Vagina (tissue), 2 donors: Measurements from ENCODE around the gene ATP6V0A1.

Source experiments
- POLR2A ChIP-seq, 2 donors: fragments of 450-650 bp; IDR thresholded peaks; one replicate each; pipeline ENCODE4 v1.6.1; 2017; ENCODE audit warnings: antibody characterized with exemption in 2 of 2, mild to moderate bottlenecking in 2 of 2, moderate library complexity in 2 of 2
- TF ChIP-seq, protein P1 (sequence below), 3 experiments: fragments of 450-650 bp in 2 of 3; fragments of 200-600 bp in 1 of 3; sonication (generic) in 1 of 3; IDR thresholded peaks; one replicate each; pipeline ENCODE4 v1.5.1; 2017 to 2019; ENCODE audit warnings: antibody characterized with exemption in 3 of 3, mild to moderate bottlenecking in 2 of 3, moderate library complexity in 2 of 3

DNA sequence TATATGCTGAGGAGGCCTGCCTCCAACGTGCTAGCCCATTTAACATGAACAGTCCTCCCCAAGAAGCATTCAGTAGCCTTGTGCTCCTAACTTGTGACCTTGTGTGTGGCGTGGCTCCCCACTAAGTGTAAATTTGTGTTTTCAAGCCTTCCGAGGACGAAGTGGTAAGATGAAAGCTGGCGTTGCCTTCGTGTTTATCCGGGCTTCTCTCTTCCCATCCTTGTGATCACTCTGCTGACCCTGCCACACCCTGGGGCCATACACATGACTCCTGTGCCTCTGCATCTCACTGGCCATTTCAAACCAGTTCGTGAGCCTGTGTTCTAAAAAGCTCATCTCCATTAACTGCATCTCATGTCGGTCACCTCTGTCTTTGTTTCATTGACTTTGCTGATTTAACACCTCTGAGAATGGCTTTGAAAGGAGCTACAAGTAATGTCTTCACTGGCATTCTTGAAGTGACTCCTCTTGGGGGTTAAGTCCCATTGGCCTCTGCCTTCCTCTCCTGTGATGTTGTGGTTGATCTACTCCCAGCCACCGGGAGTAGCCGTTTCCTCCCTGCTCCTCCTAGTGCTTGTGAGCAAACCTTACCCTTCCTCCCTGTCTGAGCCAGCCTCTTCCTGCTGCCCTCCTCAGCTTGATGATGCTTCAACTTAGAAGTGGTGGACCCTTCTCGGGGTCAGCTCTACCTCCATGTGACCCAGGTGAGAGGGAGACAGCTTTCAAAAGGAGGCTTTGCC lies 49.9 kb downstream of the ATP6V0A1 start:
- TF ChIP-seq, protein P1, sequence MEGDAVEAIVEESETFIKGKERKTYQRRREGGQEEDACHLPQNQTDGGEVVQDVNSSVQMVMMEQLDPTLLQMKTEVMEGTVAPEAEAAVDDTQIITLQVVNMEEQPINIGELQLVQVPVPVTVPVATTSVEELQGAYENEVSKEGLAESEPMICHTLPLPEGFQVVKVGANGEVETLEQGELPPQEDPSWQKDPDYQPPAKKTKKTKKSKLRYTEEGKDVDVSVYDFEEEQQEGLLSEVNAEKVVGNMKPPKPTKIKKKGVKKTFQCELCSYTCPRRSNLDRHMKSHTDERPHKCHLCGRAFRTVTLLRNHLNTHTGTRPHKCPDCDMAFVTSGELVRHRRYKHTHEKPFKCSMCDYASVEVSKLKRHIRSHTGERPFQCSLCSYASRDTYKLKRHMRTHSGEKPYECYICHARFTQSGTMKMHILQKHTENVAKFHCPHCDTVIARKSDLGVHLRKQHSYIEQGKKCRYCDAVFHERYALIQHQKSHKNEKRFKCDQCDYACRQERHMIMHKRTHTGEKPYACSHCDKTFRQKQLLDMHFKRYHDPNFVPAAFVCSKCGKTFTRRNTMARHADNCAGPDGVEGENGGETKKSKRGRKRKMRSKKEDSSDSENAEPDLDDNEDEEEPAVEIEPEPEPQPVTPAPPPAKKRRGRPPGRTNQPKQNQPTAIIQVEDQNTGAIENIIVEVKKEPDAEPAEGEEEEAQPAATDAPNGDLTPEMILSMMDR (IDR thresholded peaks at IDR 0.05) = no peak
- TF ChIP-seq POLR2A (IDR thresholded peaks at IDR 0.05) = no peak
